Measurements from ENCODE around the gene KHDC1.
"Not testable (repeated sequence)": the region's sequence is repeated elsewhere in the genome, so short reads cannot be mapped to it uniquely, and the experiment has no call there.

Gene KHDC1

DNA sequence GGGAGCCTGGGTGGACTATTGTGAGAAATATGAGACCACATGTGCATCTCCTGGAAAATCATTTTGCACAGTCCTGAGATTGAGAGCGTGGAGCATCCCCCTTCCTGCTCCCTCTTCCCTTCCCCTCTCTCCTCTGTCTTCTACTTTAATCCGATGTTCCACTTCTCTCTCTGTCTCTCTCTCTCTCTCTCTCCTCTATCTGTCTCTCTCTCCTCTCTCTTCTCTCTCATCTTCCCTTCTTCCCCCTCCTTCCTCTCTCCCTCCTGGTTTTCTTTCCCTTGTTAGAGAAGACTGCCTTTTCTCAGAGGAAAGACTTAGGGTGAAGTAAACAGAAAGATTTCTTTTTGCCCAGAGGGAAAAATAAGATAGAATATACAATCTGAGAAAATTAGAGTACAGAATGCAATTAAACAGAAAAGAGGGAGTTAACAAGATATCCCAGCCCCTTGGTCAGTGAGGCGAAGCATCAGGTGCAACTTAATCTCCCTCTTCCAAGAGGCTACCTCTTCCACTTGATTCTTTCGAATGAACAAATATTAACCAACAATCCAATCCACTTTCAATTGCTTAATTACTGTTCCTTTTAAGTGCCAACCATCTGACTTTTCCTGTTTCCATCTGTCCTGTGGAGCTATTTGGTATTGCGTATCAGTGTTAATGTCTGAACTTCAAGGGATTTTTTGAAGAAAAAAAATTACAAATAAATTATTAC lies 14.6 kb downstream of the KHDC1 start:
- no peak for DNase-seq

- DNase-seq: no peak
These were observed 21.0 kb downstream of the KHDC1 start for GRCh38 chr6:73242001-73242400.

DNA sequence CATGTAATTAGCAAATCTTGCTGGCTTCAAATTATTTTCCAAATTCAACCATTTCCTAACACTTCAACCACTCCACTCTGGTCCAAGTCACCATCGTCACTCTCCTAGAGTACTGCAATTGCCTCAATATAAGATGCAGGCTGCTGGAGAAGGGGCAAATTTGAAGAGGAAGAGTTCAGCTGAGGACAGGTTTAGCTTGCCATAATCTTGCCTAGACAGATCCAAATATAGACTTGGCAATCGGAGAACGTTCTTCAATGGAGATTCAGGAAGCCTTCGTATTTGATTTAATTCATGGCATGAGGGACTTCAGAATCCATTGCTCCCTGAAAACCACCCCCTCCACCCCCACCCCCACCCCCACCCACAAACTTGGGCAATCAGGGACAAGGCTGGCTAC lies 22.3 kb downstream of the KHDC1 start:
- DNase-seq: no peak

GRCh38 chr6:73236144-73236750 lies 26.7 kb downstream of the KHDC1 start:
- DNase-seq: no peak

GRCh38 chr6:73234733-73235132 lies 28.3 kb downstream of the KHDC1 start:
- no peak for DNase-seq

- not testable (repeated sequence) for DNase-seq
These were observed 29.0 kb downstream of the KHDC1 start for GRCh38 chr6:73233971-73234370.

GRCh38 chr6:73233048-73233447 lies 29.9 kb downstream of the KHDC1 start:
- DNase-seq: no peak

DNA sequence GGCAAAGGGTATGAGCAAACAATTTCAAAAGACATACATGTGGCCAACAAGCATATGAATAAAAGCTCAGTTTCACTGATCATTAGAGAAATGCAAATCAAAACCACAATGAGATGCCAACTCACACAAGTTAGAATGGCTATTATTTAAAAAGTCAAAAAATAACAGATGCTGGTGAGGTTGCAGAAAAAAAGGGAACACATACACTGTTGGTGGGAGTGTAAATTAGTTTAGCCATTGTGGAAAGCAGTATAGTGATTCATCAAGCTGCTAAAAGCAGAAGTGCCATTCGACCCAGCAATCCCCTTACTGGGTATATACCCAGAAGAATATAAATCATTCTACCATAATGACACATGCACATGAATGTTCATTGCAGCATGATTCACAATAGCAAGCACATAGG lies 31.0 kb downstream of the KHDC1 start:
- DNase-seq: no peak

- DNase-seq: no peak
These were observed 35.3 kb downstream of the KHDC1 start for GRCh38 chr6:73227606-73228255.

GRCh38 chr6:73225396-73225795 lies 37.6 kb downstream of the KHDC1 start, which contains the start of gene KHDC1L:
Gene KHDC1L (minus strand): TSS chr6:73225496. CDS start chr6:73225408, 88 bp downstream.
- no peak for DNase-seq

GRCh38 chr6:73216859-73217258 lies 46.1 kb downstream of the KHDC1 start:
- no peak for DNase-seq

DNA sequence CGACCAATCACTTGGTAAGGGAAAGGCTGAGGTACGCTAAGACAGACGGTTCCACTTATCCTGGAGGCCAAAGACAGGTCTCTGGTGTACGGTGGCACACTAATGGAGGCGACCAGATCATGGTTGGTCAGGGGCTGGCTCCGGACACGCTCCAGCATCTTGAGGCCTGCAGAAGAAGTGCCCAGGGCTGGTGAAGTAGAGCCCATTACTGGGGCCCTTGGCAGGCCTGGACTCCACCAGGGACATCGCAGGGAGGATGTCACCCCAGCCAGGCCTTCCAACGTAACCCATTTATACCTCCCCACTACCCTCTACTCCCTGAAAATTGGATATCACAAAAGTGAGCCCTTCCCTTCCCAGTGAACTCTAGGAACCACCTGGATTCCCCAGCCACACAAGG lies 53.9 kb downstream of the KHDC1 start:
- no peak for DNase-seq

DNA sequence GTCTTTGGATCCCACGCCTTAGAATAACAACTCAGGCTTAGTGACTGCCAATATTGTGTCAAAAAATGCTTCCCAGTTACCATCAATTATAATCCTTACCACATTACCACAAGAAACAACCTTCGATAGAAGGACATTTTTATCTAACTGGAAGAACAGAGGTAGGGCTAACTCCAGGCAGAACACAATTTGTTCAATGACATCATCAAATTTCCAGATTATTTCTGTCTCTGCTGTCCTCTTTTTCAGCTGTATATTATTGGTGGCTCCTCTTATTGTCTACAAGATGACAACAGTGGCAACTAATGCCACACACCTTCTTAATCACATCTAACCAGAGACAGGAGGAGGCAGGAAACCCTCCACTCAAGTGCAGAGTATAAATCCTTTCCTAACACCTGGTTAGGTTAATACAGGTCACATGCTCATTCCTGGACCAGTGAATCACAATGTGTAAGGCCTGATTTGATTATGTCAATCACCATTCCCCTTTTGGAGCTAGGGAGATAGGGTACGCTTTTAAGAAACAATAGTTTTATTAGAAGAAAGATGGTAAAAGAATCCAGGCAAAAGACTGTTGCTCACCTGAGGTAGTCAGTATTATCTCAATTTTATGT lies 55.7 kb downstream of the KHDC1 start:
- no peak for DNase-seq

- DNase-seq: no peak
These were observed 58.7 kb downstream of the KHDC1 start for GRCh38 chr6:73204252-73204651.

- no peak for DNase-seq
These were observed 59.9 kb downstream of the KHDC1 start for GRCh38 chr6:73203098-73203497.

GRCh38 chr6:73200735-73201134 lies 62.3 kb downstream of the KHDC1 start:
- no peak for DNase-seq

GRCh38 chr6:73200247-73200646 lies 62.7 kb downstream of the KHDC1 start:
- DNase-seq: no peak

DNA sequence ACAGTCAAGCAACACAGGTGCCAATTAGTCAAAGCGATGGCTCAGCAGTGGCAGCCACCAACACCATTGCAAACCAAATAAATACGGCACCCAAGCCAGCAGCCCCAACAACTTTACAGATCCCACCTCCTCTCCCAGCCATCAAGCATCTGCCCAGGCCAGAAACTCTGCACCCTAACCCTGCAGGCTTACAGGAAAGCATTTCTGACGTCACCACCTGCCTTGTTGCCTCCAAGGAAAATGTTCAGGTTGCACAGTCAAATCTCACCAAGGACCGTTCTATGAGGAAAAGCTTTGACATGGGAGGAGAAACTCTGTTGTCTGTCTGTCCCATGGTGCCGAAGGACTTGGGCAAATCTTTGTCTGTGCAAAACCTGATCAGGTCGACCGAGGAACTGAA lies 68.3 kb downstream of the KHDC1 start:
- no peak for DNase-seq

DNA sequence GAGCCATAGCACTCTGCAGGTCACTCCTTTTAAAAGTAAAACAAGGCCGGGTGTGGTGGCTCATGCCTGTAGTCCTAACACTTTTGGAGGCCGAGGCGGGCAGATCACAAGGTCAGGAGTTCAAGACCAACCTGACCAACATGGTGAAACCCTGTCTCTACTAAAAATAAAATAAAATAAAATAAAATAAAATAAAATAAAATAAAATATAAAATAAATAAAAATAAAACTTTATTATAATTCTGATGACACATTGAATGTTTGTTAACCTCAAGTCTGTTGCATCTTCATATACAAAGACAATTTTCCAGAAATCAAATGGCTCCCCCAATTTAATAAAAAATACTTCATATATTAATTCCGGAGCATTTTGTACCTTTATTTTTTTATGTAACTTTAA lies 69.7 kb downstream of the KHDC1 start:
- not testable (repeated sequence) for DNase-seq
